HG02885 (cell line): ENCODE results near the gene C1QTNF4.
"Not testable (repeated sequence)": the region's sequence is repeated elsewhere in the genome, so short reads cannot be mapped to it uniquely, and the experiment has no call there.

Experiments
- ATAC-seq: cut with Tn5 transposase; IDR thresholded peaks from one replicate; pipeline ENCODE4 v1.9.1; 2021; ENCODE audit warnings: mild to moderate bottlenecking; ENCODE audit not compliant: unreplicated experiment, poor library complexity

Gene C1QTNF4

GRCh38 chr11:47593934-47594855, at the start of gene C1QTNF4:
TSS of gene C1QTNF4 (minus strand) at chr11:47594411. CDS start at chr11:47590810, 3,601 bp downstream.
- ATAC-seq = no peak

- peak; percentile 91 for ATAC-seq
Observed at GRCh38 chr11:47642099-47642855, 48.1 kb upstream of the C1QTNF4 start, which contains the start of gene MTCH2. TSS of gene MTCH2 (minus strand) at chr11:47642559. CDS start at chr11:47642465, 94 bp downstream.

GRCh38 chr11:47641600-47642098, 47.4 kb upstream of the C1QTNF4 start:
- no peak for ATAC-seq

- not testable (repeated sequence) for ATAC-seq
Observed at GRCh38 chr11:47640506-47640905, 46.3 kb upstream of the C1QTNF4 start.

GRCh38 chr11:47636331-47636730, 42.1 kb upstream of the C1QTNF4 start:
- ATAC-seq = not testable (repeated sequence)

- no peak for ATAC-seq
Observed at GRCh38 chr11:47631473-47631872, 37.3 kb upstream of the C1QTNF4 start.

GRCh38 chr11:47628026-47628425, 33.8 kb upstream of the C1QTNF4 start:
- ATAC-seq = no peak

GRCh38 chr11:47626234-47626633, 32.0 kb upstream of the C1QTNF4 start:
- ATAC-seq = no peak

- ATAC-seq = no peak
Observed at GRCh38 chr11:47620836-47621378, 26.7 kb upstream of the C1QTNF4 start.

- no peak for ATAC-seq
Observed at GRCh38 chr11:47617417-47617809, 23.2 kb upstream of the C1QTNF4 start.

- no peak for ATAC-seq
Observed at GRCh38 chr11:47616726-47617416, 22.7 kb upstream of the C1QTNF4 start.

GRCh38 chr11:47615249-47615648, 21.0 kb upstream of the C1QTNF4 start:
- ATAC-seq = no peak

- ATAC-seq = peak; percentile 91
Observed at GRCh38 chr11:47611348-47611794, 17.2 kb upstream of the C1QTNF4 start.

- ATAC-seq = no peak
Observed at GRCh38 chr11:47609675-47610074, 15.5 kb upstream of the C1QTNF4 start.

- no peak for ATAC-seq
Observed at GRCh38 chr11:47607380-47607779, 13.2 kb upstream of the C1QTNF4 start.

- no peak for ATAC-seq
Observed at GRCh38 chr11:47606731-47607130, 12.5 kb upstream of the C1QTNF4 start.

- no peak for ATAC-seq
Observed at GRCh38 chr11:47605921-47606320, 11.7 kb upstream of the C1QTNF4 start.

- ATAC-seq = no peak
Observed at GRCh38 chr11:47603295-47603694, 9.1 kb upstream of the C1QTNF4 start.

GRCh38 chr11:47599902-47600301, 5.7 kb upstream of the C1QTNF4 start:
- no peak for ATAC-seq

GRCh38 chr11:47595967-47596366, 1.8 kb upstream of the C1QTNF4 start:
- ATAC-seq = no peak
